Epithelial cell of esophagus (primary cell): ENCODE data around the gene RXRB.

Experiments
- DNase-seq: peaks from one replicate; pipeline ENCODE4 v3.0.0; 2010; ENCODE audit warnings: low read depth
- H3K4me3 ChIP-seq: 2 replicates; pipeline ENCODE4 v1.5.1; 2011; ENCODE audit warnings: mild to moderate bottlenecking, low read length, control low read depth
- CTCF ChIP-seq: IDR thresholded peaks from 2 replicates; pipeline ENCODE4 v1.5.1; 2011; ENCODE audit warnings: low read depth, mild to moderate bottlenecking, low read length, control low read depth, inconsistent platforms; ENCODE audit not compliant: insufficient read depth; ENCODE audit errors: missing control alignments

The RXRB gene

GRCh38 chr6:33216117-33216649, 15.7 kb upstream of the RXRB start:
- no peak overlapping the region for H3K4me3 ChIP-seq
- DNase-seq, result no peak
- TF ChIP-seq CTCF, result no peak

- no peak for TF ChIP-seq CTCF
- no peak overlapping the region for H3K4me3 ChIP-seq
- no peak for DNase-seq
Observed at GRCh38 chr6:33215271-33216116, 15.0 kb upstream of the RXRB start.

- TF ChIP-seq CTCF, result no peak
- peak overlapping the region; percentile 58 for H3K4me3 ChIP-seq
- DNase-seq, result no peak
Observed at GRCh38 chr6:33213989-33214335, 13.5 kb upstream of the RXRB start.

- no peak for TF ChIP-seq CTCF
- DNase-seq, result no peak
- H3K4me3 ChIP-seq, result peak overlapping the region; percentile 58
Observed at GRCh38 chr6:33213166-33213988, 12.9 kb upstream of the RXRB start.

GRCh38 chr6:33212857-33213165, 12.3 kb upstream of the RXRB start:
- no peak for DNase-seq
- H3K4me3 ChIP-seq, result peak overlapping the region; percentile 58
- TF ChIP-seq CTCF, result no peak

GRCh38 chr6:33211666-33212422, 11.4 kb upstream of the RXRB start:
- TF ChIP-seq CTCF, result no peak
- no peak for DNase-seq
- no peak overlapping the region for H3K4me3 ChIP-seq
